K562 (cell line): ENCODE measurements around the gene PGM2. TPM values are rescaled to one million over a fixed set of nuclear protein-coding genes. Genes with fewer than 3 reads are reported as not detected.
A peak's percentile ranks its signal among the peaks of the same experiment; 100 is the strongest.

Experiments used
- ATAC-seq: fragments of 200-7000 bp; cut with Tn5 transposase; 3 replicates; pipeline ENCODE4 v1.9.1; 2020; ENCODE audit warnings: moderate library complexity
- BruUV-seq: library from RNA; stranded (reverse); fragments of 400-500 nt; replicated peaks from 2 replicates; lab custom pipeline; 2021; lab: Mats Ljungman, UMichigan
- CTCF ChIA-PET: fragments of 300-600 bp; formaldehyde crosslinking; extraction: SDS; loops from one replicate; lab custom pipeline; 2021; ENCODE audit warnings: low intra/inter-chr PET ratio; lab: Yijun Ruan, JAX
- POLR2A ChIA-PET: fragments of 300-600, 350-650 bp; sonication (Branson Sonifier 250); formaldehyde crosslinking; extraction: SDS; loops from one replicate; lab custom pipeline; 2021; ENCODE audit warnings: antibody characterized with exemption, inconsistent platforms; lab: Yijun Ruan, JAX
- DNase-seq, 4 experiments: peaks; one replicate each; pipeline versions ENCODE4 v3.0.0 to v3.0.0-alpha.2; 2011 to 2018; ENCODE audit warnings: low spot score in 3 of 4, mixed read lengths in 3 of 4; ENCODE audit errors: extremely low read depth in 1 of 4
- FAIRE-seq: peaks from 2 replicates; lab custom pipeline; 2011; peaks lifted over from hg19 to GRCh38; lab: Jason Lieb, UNC
- H2AFZ ChIP-seq: 2 replicates; pipeline ENCODE4 v1.6.0; 2011; ENCODE audit warnings: low read depth, low read length, control low read depth, inconsistent platforms
- H3K27ac ChIP-seq: fragments of 200-600 bp; 3 replicates; pipeline ENCODE4 v1.8.0; 2011; ENCODE audit warnings: low read depth, mild to moderate bottlenecking, control low read depth, inconsistent platforms, low read length, moderate library complexity, mixed read lengths; ENCODE audit errors: extremely low read depth
- H3K27me3 ChIP-seq, 2 experiments: fragments of 300-600 bp in 1 of 2; 2 replicates in 1 of 2; 3 replicates in 1 of 2; pipeline versions ENCODE4 v1.6.0 to v1.8.0; 2011; ENCODE audit warnings: inconsistent platforms in 2 of 2, low read length in 2 of 2, mild to moderate bottlenecking in 1 of 2, mixed read lengths in 1 of 2, moderate library complexity in 1 of 2; ENCODE audit not compliant: control insufficient read depth in 2 of 2, insufficient read depth in 2 of 2
- H3K36me3 ChIP-seq: fragments of 300-600 bp; 3 replicates; pipeline ENCODE4 v1.8.0; 2011; ENCODE audit warnings: mild to moderate bottlenecking, low read length, inconsistent platforms; ENCODE audit not compliant: control insufficient read depth, insufficient read depth
- H3K4me1 ChIP-seq, 2 experiments: fragments of 200-600 bp in 1 of 2; replicated peaks in 1 of 2; 2 replicates in 1 of 2; 3 replicates in 1 of 2; pipeline versions ENCODE4 v1.5.1 to v1.8.0; 2011; ENCODE audit warnings: inconsistent platforms in 2 of 2, low read length in 2 of 2, mild to moderate bottlenecking in 1 of 2, mixed read lengths in 1 of 2, moderate library complexity in 1 of 2; ENCODE audit not compliant: control insufficient read depth in 2 of 2, insufficient read depth in 2 of 2
- H3K4me2 ChIP-seq: 2 replicates; pipeline ENCODE4 v1.6.1; 2011; ENCODE audit warnings: low read length, control low read depth, inconsistent platforms, mixed read lengths; ENCODE audit not compliant: insufficient read depth
- H3K4me3 ChIP-seq: fragments of 200-600 bp; sonication (generic), shearing (Covaris generic); 2 replicates; pipeline ENCODE4 v1.5.1; 2016; ENCODE audit warnings: control low read depth, inconsistent platforms
- H3K79me2 ChIP-seq: fragments of 200-600 bp; 3 replicates; pipeline ENCODE4 v1.8.0; 2011; ENCODE audit warnings: low read length, inconsistent platforms; ENCODE audit not compliant: control insufficient read depth, insufficient read depth
- H3K9ac ChIP-seq, 2 experiments: 2 replicates each; pipeline versions ENCODE4 v1.6.0 to v1.6.1; 2011; ENCODE audit warnings: low read depth in 2 of 2, low read length in 2 of 2, control low read depth in 1 of 2, inconsistent platforms in 1 of 2, mild to moderate bottlenecking in 1 of 2, mixed read lengths in 1 of 2; ENCODE audit not compliant: insufficient read depth in 1 of 2
- H3K9me1 ChIP-seq: one replicate; pipeline ENCODE4 v1.6.0; 2011; ENCODE audit warnings: inconsistent platforms, mild to moderate bottlenecking, low read length, moderate library complexity; ENCODE audit not compliant: control insufficient read depth, insufficient read depth
- H3K9me3 ChIP-seq: replicated peaks from 2 replicates; pipeline ENCODE4 v1.5.1; 2011; ENCODE audit warnings: low read depth, low read length, inconsistent platforms; ENCODE audit not compliant: control insufficient read depth, insufficient read depth
- H4K20me1 ChIP-seq: replicated peaks from 2 replicates; pipeline ENCODE4 v1.6.1; 2011; ENCODE audit warnings: low read length, inconsistent platforms, mixed read lengths; ENCODE audit not compliant: control insufficient read depth, insufficient read depth
- CEBPB ChIP-seq: fragments of 450-650 bp; IDR thresholded peaks from 2 replicates; pipeline ENCODE4 v1.6.1; 2016; ENCODE audit warnings: missing genetic modification characterization, missing compliant biosample characterization
- CEBPG ChIP-seq, 3 experiments: fragments of 200-800 bp in 1 of 3; sonication (Bioruptor generic) in 1 of 3; sonication (generic) in 1 of 3; formaldehyde crosslinking in 1 of 3; IDR thresholded peaks in 2 of 3; conservative IDR thresholded peaks in 1 of 3; 2 replicates each; pipeline versions ENCODE4 v1.6.1 to v1.8.0; 2016 to 2022; ENCODE audit warnings: missing compliant biosample characterization in 2 of 3, missing genetic modification characterization in 2 of 3, mild to moderate bottlenecking in 1 of 3, missing genetic modification reagents in 1 of 3
- GTF2E2 ChIP-seq: fragments of 200-800 bp; sonication (Bioruptor generic); IDR thresholded peaks from 2 replicates; pipeline ENCODE4 v1.6.1; 2016; ENCODE audit warnings: missing genetic modification characterization, missing compliant biosample characterization
- SPI1 ChIP-seq: IDR thresholded peaks from 2 replicates; pipeline ENCODE4 v1.6.1; 2011; ENCODE audit warnings: low read depth, low read length, control low read depth, borderline replicate concordance
- STAT5B ChIP-seq: fragments of 250-450 bp; sonication (Bioruptor Pico); IDR thresholded peaks from 2 replicates; pipeline ENCODE4 v1.8.0; 2021; ENCODE audit warnings: mild to moderate bottlenecking, inconsistent platforms
- TBL1XR1 ChIP-seq, 2 experiments: IDR thresholded peaks; 2 replicates each; pipeline ENCODE4 v1.6.1; 2012; ENCODE audit warnings: improper control_type of control experiment in 2 of 2, low read length in 2 of 2, mild to moderate bottlenecking in 1 of 2
- WGBS: fragments of 100-300 bp; shearing (Covaris generic); methylation state at CpG from one replicate; pipeline ENCODE4 v1.1.6; 2016; ENCODE audit warnings: low coverage, mixed read lengths; ENCODE audit not compliant: insufficient coverage; ENCODE audit errors: missing lambda C conversion rate; 5-methylcytosine and 5-hydroxymethylcytosine counted together
- in situ Hi-C: fragments of 300-500 bp; cut with MboI; formaldehyde crosslinking; loops from 4 replicates; pipeline ENCODE4 v1.15.0; 2018; ENCODE audit warnings: inconsistent platforms, mixed read lengths
- intact Hi-C: fragments of 100-400 bp; cut with micrococcal nuclease; formaldehyde crosslinking; loops from 2 replicates; pipeline ENCODE4 v1.14.2; 2022
- polyA plus RNA-seq, 8 experiments: library from polyadenylated mRNA; depleted of rRNA in 4 of 8; stranded (reverse) in 5 of 8; unstranded in 3 of 8; fragments of >200 nt; fragmentation: Nextera tagmentation in 2 of 8; fragmentation: Illumina TruSeq in 1 of 8; extraction: Ambion mirVana in 2 of 8; extraction: Trizol in 1 of 8; gene quantifications; 2 replicates each; pipeline versions ENCODE4 v1.2.1 to v1.2.3, GENCODE V29; 2011 to 2014; ENCODE audit warnings: inconsistent platforms in 1 of 8, missing spikeins in 1 of 8
- total RNA-seq, 7 experiments: library from RNA; depleted of rRNA in 6 of 7; stranded (reverse); fragments of >200 nt in 6 of 7; fragmentation: Illumina TruSeq in 2 of 7; extraction: Trizol in 2 of 7; gene quantifications; 2 replicates each; pipeline versions ENCODE4 v1.2.1 to v1.2.3, GENCODE V29; 2011 to 2021; ENCODE audit warnings: low replicate concordance in 1 of 7
- TF ChIP-seq, protein P1 (sequence below): fragments of 250-450 bp; sonication (Bioruptor Pico); IDR thresholded peaks from 2 replicates; pipeline ENCODE4 v1.9.0; 2021; ENCODE audit warnings: mild to moderate bottlenecking, inconsistent platforms

PGM2 gene
- total and polyA plus RNA-seq, 9 of the 15 experiments (the other 6 are each of a cell fraction or from before 2014, with no cell fraction given) = 15.2 to 77.3 (median 51.4) TPM

DNA sequence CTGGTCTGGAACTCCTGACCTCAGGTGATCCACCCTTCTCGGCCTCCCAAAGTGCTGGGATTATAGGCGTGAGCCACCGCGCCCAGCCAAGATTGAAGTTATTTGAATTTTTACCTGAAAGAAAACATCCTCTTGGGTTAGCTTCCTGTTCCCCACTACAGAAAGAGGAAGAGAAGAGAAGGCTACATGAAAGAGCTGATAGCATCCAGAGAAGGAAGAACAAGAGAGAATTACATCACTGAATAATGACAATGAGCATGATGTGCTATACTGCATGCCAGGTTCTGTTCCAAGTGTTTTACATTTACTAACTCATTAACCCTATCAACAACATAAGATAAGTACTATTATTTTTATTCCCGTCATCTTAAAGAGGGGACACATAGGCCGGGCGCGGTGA is 52.9 kb downstream of the PGM2 start:
- no peaks in the 10 kb centered on the region for H3K79me2 ChIP-seq
- H3K27me3 ChIP-seq = 0 out of 5 replicates have a peak, but pooled peaks cover 0 to 2% of the 10 kb centered on the region in 2 experiments
- H3K9ac ChIP-seq = no peak overlapping the region
- no peak overlapping the region for H3K27ac ChIP-seq
- no peaks in the 10 kb centered on the region for H4K20me1 ChIP-seq
- no peaks in the 10 kb centered on the region for H3K36me3 ChIP-seq
- intact Hi-C loops = no loop called here
- ATAC-seq = no peak
- H3K4me1 ChIP-seq = no peaks in the 10 kb centered on the region
- FAIRE-seq = no peak
- H3K9me1 ChIP-seq = no peaks in the 10 kb centered on the region
- ChIA-PET POLR2A (interaction anchor here (0.6 to 0.7 kb wide), 2 partner anchors 10 to 14 kb away, joined by 3 read pairs; no protein-coding TSS in a partner anchor), CTCF (no interaction called here)
- BruUV-seq = no TSS peak
- H3K9me3 ChIP-seq = no peaks in the 10 kb centered on the region
- H3K4me3 ChIP-seq = no peak overlapping the region
- no peak for DNase-seq
- no peak overlapping the region for H2AFZ ChIP-seq
- no peak for TF ChIP-seq STAT5B (CRISPR knock-in tag)
- peak; percentile 43; the same call in 1 of the 2 replicates for TF ChIP-seq SPI1
- no peak for TF ChIP-seq GTF2E2 (tag)
- in situ Hi-C loops = no loop called here
- H3K4me2 ChIP-seq = no peak overlapping the region
- 61% methylated on average over 8 of the region's 8 CpGs for WGBS

DNA sequence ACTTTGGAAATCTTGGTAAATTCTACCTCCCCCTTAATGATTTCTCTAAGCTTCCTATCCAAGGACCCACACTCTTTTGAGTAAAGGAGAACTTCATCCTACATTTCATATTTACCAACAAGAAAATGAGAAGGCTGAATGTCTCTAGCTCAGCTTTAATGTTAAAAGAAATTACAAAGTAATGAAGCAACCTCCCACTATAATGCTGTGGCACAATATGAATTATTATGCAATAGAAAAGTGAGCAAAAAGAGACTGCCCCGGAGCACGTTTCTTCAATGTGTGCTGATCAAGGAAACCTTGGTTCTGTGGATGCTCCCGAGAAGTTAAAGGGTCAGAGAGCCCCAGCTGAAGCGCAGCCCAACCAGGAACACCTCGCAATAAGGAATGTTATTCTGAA is 55.3 kb downstream of the PGM2 start:
- Histone ChIP-seq H3K9me1 (no peaks in the 10 kb centered on the region), H3K4me1 (peaks cover 0 to 2% of the 10 kb centered on the region in 2 experiments; a peak in 2 of 5 replicates), H2AFZ (no peak overlapping the region), H3K9me3 (no peaks in the 10 kb centered on the region), H3K4me2 (no peak overlapping the region), H3K4me3 (no peak overlapping the region), H3K36me3 (no peaks in the 10 kb centered on the region), H4K20me1 (no peaks in the 10 kb centered on the region), H3K9ac (no peak overlapping the region), H3K27ac (no peak overlapping the region), H3K79me2 (no peaks in the 10 kb centered on the region), H3K27me3 (0 out of 5 replicates have a peak, but pooled peaks cover 0 to 2% of the 10 kb centered on the region in 2 experiments)
- ChIA-PET CTCF (no interaction called here), POLR2A (interaction anchor here (1.0 kb wide), 1 partner anchor 18 kb away, joined by 3 read pairs; no protein-coding TSS in a partner anchor)
- FAIRE-seq = no peak
- TF ChIP-seq, protein P1, sequence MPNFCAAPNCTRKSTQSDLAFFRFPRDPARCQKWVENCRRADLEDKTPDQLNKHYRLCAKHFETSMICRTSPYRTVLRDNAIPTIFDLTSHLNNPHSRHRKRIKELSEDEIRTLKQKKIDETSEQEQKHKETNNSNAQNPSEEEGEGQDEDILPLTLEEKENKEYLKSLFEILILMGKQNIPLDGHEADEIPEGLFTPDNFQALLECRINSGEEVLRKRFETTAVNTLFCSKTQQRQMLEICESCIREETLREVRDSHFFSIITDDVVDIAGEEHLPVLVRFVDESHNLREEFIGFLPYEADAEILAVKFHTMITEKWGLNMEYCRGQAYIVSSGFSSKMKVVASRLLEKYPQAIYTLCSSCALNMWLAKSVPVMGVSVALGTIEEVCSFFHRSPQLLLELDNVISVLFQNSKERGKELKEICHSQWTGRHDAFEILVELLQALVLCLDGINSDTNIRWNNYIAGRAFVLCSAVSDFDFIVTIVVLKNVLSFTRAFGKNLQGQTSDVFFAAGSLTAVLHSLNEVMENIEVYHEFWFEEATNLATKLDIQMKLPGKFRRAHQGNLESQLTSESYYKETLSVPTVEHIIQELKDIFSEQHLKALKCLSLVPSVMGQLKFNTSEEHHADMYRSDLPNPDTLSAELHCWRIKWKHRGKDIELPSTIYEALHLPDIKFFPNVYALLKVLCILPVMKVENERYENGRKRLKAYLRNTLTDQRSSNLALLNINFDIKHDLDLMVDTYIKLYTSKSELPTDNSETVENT = no peak
- TF ChIP-seq TBL1XR1 (IDR thresholded peaks at IDR 0.05; ENCODE audit: low read length in 2 of 2) (no peak), CEBPG (CRISPR knock-in tag; IDR thresholded peaks at IDR 0.05) (no peak), CEBPG (tag; conservative IDR thresholded peaks at IDR 0.05 in 1 of 2, IDR thresholded peaks at IDR 0.05 in 1 of 2) (0 out of 4 replicates have a peak, but pooled peaks of 1 of the 2 experiments have one; percentile 24), CEBPB (tag) (peak; percentile 32)
- no peak for ATAC-seq
- intact Hi-C loops (no loop called here), in situ Hi-C loops (no loop called here)
- DNase-seq = no peak
- WGBS = 0% methylated on average over 5 of the region's 5 CpGs
- no TSS peak for BruUV-seq
